H1 (cell line): Measurements from ENCODE around the gene BGLAP. TPM values are rescaled to one million over a fixed set of nuclear protein-coding genes. Genes with fewer than 3 reads are reported as not detected.

ENCODE experiments used
- CTCF ChIA-PET: fragments of 300-600 bp; sonication (Branson Sonifier 250); formaldehyde crosslinking; loops from one replicate; lab custom pipeline; 2021; ENCODE audit not compliant: partially characterized antibody; lab: Charles Lee
- POLR2A ChIA-PET: fragments of 300-600 bp; sonication (Branson Sonifier 250); formaldehyde crosslinking; loops from one replicate; lab custom pipeline; 2021; ENCODE audit warnings: inconsistent platforms; ENCODE audit not compliant: partially characterized antibody; lab: Charles Lee
- DNase-seq, 2 experiments: peaks; one replicate each; pipeline versions ENCODE4 v3.0.0 to v3.0.0-alpha.2; 2010 to 2022; ENCODE audit warnings: low spot score in 2 of 2, low read depth in 1 of 2, mixed read lengths in 1 of 2
- FAIRE-seq: peaks from 2 replicates; lab custom pipeline; 2011; peaks lifted over from hg19 to GRCh38; lab: Jason Lieb, UNC
- H2AFZ ChIP-seq: 2 replicates; pipeline ENCODE4 v1.8.1; 2012; ENCODE audit warnings: low read length, inconsistent platforms
- H2AK5ac ChIP-seq: 2 replicates; pipeline ENCODE4 v1.6.1; 2013; ENCODE audit warnings: low read depth, low read length
- H2BK120ac ChIP-seq: replicated peaks from 2 replicates; pipeline ENCODE3; 2013; ENCODE audit warnings: low read depth, low read length, inconsistent platforms
- H2BK12ac ChIP-seq: 2 replicates; pipeline ENCODE4 v1.6.1; 2013; ENCODE audit warnings: low read depth, low read length
- H2BK15ac ChIP-seq: 2 replicates; pipeline ENCODE4 v1.6.1; 2013; ENCODE audit warnings: low read length
- H2BK20ac ChIP-seq: 2 replicates; pipeline ENCODE4 v1.6.1; 2013; ENCODE audit warnings: low read length
- H2BK5ac ChIP-seq: 2 replicates; pipeline ENCODE4 v1.6.1; 2013; ENCODE audit warnings: low read depth, low read length
- H3K14ac ChIP-seq: 2 replicates; pipeline ENCODE4 v1.6.1; 2013; ENCODE audit warnings: inconsistent platforms; ENCODE audit not compliant: insufficient read length
- H3K18ac ChIP-seq: 2 replicates; pipeline ENCODE4 v1.6.1; 2013; ENCODE audit warnings: low read length; ENCODE audit errors: extremely low read depth
- H3K23ac ChIP-seq: 2 replicates; pipeline ENCODE4 v1.6.1; 2013; ENCODE audit warnings: inconsistent platforms; ENCODE audit not compliant: insufficient read length
- H3K23me2 ChIP-seq: 2 replicates; pipeline ENCODE4 v1.6.1; 2013; ENCODE audit warnings: low read depth, low read length
- H3K27ac ChIP-seq: 2 replicates; pipeline ENCODE4 v1.6.1; 2011; ENCODE audit warnings: low read depth, low read length, inconsistent platforms
- H3K27me3 ChIP-seq, 4 experiments: replicated peaks in 1 of 4; 1 replicate in 1 of 4; 2 replicates in 3 of 4; pipeline versions ENCODE4 v1.6.1 to v1.8.1; 2011 to 2013; ENCODE audit warnings: low read length in 3 of 4, mild to moderate bottlenecking in 3 of 4, inconsistent platforms in 2 of 4, mixed read lengths in 2 of 4, moderate library complexity in 1 of 4; ENCODE audit not compliant: control insufficient read depth in 3 of 4, insufficient read depth in 3 of 4; ENCODE audit errors: extremely low read depth in 1 of 4
- H3K36me3 ChIP-seq, 4 experiments: 2 replicates each; pipeline versions ENCODE4 v1.6.1 to v1.8.1; 2011 to 2013; ENCODE audit warnings: mild to moderate bottlenecking in 4 of 4, low read length in 3 of 4, moderate library complexity in 2 of 4, control low read depth in 1 of 4, inconsistent platforms in 1 of 4; ENCODE audit not compliant: insufficient read depth in 4 of 4, control insufficient read depth in 2 of 4
- H3K4ac ChIP-seq: replicated peaks from 2 replicates; pipeline ENCODE3; 2013; ENCODE audit warnings: low read length, low read depth, mixed read lengths, inconsistent platforms; ENCODE audit not compliant: insufficient read length
- H3K4me1 ChIP-seq, 4 experiments: replicated peaks in 1 of 4; 1 replicate in 1 of 4; 2 replicates in 3 of 4; pipeline versions ENCODE4 v1.6.1 to v1.8.1; 2011 to 2013; ENCODE audit warnings: low read length in 3 of 4, inconsistent platforms in 2 of 4, mixed read lengths in 1 of 4; ENCODE audit not compliant: insufficient read depth in 4 of 4, control insufficient read depth in 3 of 4
- H3K4me2 ChIP-seq, 2 experiments: 2 replicates each; pipeline versions ENCODE4 v1.6.1 to v1.8.1; 2011 to 2013; ENCODE audit warnings: low read depth in 2 of 2, low read length in 2 of 2, control low read depth in 1 of 2, inconsistent platforms in 1 of 2, mild to moderate bottlenecking in 1 of 2; ENCODE audit not compliant: insufficient read depth in 1 of 2
- H3K4me3 ChIP-seq, 4 experiments: fragments of 200-600, 300-600 bp in 1 of 4; sonication (generic), shearing (Covaris generic), sonication (Bioruptor Twin) in 1 of 4; 2 replicates each; pipeline versions ENCODE4 v1.5.1 to v1.8.1; 2011 to 2016; ENCODE audit warnings: low read length in 4 of 4, low read depth in 3 of 4, control low read depth in 2 of 4, inconsistent platforms in 2 of 4, mild to moderate bottlenecking in 2 of 4, mixed read lengths in 1 of 4, moderate library complexity in 1 of 4; ENCODE audit not compliant: insufficient read depth in 2 of 4; ENCODE audit errors: extremely low read depth in 1 of 4
- H3K56ac ChIP-seq: replicated peaks from 2 replicates; pipeline ENCODE3; 2013; ENCODE audit warnings: low read depth, mild to moderate bottlenecking, mixed read lengths, low read length, inconsistent platforms; ENCODE audit not compliant: insufficient read length
- H3K79me1 ChIP-seq: 2 replicates; pipeline ENCODE4 v1.6.1; 2013; ENCODE audit warnings: low read depth, low read length, control low read depth
- H3K79me2 ChIP-seq, 2 experiments: 2 replicates each; pipeline versions ENCODE4 v1.6.1 to v1.8.1; 2012 to 2013; ENCODE audit warnings: low read length in 2 of 2, mild to moderate bottlenecking in 2 of 2, inconsistent platforms in 1 of 2; ENCODE audit not compliant: insufficient read depth in 2 of 2, control insufficient read depth in 1 of 2
- H3K9ac ChIP-seq, 4 experiments: replicated peaks in 1 of 4; 1 replicate in 1 of 4; 2 replicates in 3 of 4; pipeline versions ENCODE4 v1.6.1 to v1.8.1; 2011 to 2013; ENCODE audit warnings: low read depth in 3 of 4, low read length in 3 of 4, control low read depth in 2 of 4, mild to moderate bottlenecking in 2 of 4, moderate library complexity in 2 of 4, inconsistent platforms in 1 of 4; ENCODE audit errors: extremely low read depth in 1 of 4
- H3K9me3 ChIP-seq, 2 experiments: 2 replicates each; pipeline versions ENCODE4 v1.6.1 to v1.8.1; 2012 to 2013; ENCODE audit warnings: mild to moderate bottlenecking in 2 of 2, moderate library complexity in 2 of 2, control low read depth in 1 of 2, inconsistent platforms in 1 of 2, low read depth in 1 of 2, low read length in 1 of 2, mixed read lengths in 1 of 2; ENCODE audit not compliant: insufficient read depth in 2 of 2
- H4K20me1 ChIP-seq, 2 experiments: replicated peaks in 1 of 2; 2 replicates each; pipeline versions ENCODE3 to v1.8.1; 2011 to 2013; ENCODE audit warnings: inconsistent platforms in 2 of 2, low read length in 2 of 2, mild to moderate bottlenecking in 1 of 2; ENCODE audit not compliant: insufficient read depth in 2 of 2, control insufficient read depth in 1 of 2
- H4K5ac ChIP-seq: 2 replicates; pipeline ENCODE4 v1.6.1; 2013; ENCODE audit warnings: low read length, low read depth, mixed read lengths, inconsistent platforms; ENCODE audit not compliant: insufficient read length
- H4K8ac ChIP-seq: 2 replicates; pipeline ENCODE4 v1.8.0; 2013; ENCODE audit warnings: mild to moderate bottlenecking, moderate library complexity, low read length, inconsistent platforms; ENCODE audit not compliant: insufficient read depth; ENCODE audit errors: extremely low read depth
- H4K91ac ChIP-seq: replicated peaks from 2 replicates; pipeline ENCODE3; 2013; ENCODE audit warnings: low read length, mixed read lengths, inconsistent platforms; ENCODE audit not compliant: insufficient read length
- GTF2F1 ChIP-seq: IDR thresholded peaks from 2 replicates; pipeline ENCODE4 v1.6.1; 2012; ENCODE audit warnings: low read depth, low read length, improper control_type of control experiment, borderline replicate concordance
- PHF8 ChIP-seq: fragments of 200-600 bp; sonication (generic); conservative IDR thresholded peaks from 2 replicates; pipeline ENCODE4 v1.7.1; 2012; ENCODE audit warnings: low read depth, mild to moderate bottlenecking, inconsistent platforms, low read length, moderate library complexity
- SRF ChIP-seq: IDR thresholded peaks from 2 replicates; pipeline ENCODE4 v1.6.1; 2011; ENCODE audit warnings: mild to moderate bottlenecking, low read depth, low read length, moderate library complexity
- TBP ChIP-seq: IDR thresholded peaks from 2 replicates; pipeline ENCODE4 v1.6.1; 2011; ENCODE audit warnings: low read depth, low read length, improper control_type of control experiment
- WGBS, 2 experiments: shearing (Covaris generic) in 1 of 2; methylation state at CpG; one replicate each; pipeline versions ENCODE4 v1.1.6 to v1.1.7; 2013 to 2015; ENCODE audit warnings: low lambda C conversion rate in 2 of 2, mixed read lengths in 2 of 2, inconsistent platforms in 1 of 2, low coverage in 1 of 2, missing lambda C conversion rate in 1 of 2; ENCODE audit not compliant: insufficient replicate concordance in 2 of 2, insufficient coverage in 1 of 2, insufficient read length in 1 of 2; ENCODE audit errors: extremely low coverage in 1 of 2, missing lambda C conversion rate in 1 of 2; 5-methylcytosine and 5-hydroxymethylcytosine counted together
- polyA plus RNA-seq, 7 experiments: library from polyadenylated mRNA; depleted of rRNA in 3 of 7; stranded (reverse) in 5 of 7; unstranded in 2 of 7; fragments of >200 nt in 5 of 7; fragments of 200-250 nt in 2 of 7; gene quantifications; 1 replicate in 5 of 7; 2 replicates in 1 of 7; 4 replicates in 1 of 7; pipeline versions ENCODE4 v1.2.1 to v1.2.3, GENCODE V29; 2011 to 2013; ENCODE audit warnings: missing spikeins in 2 of 7, mixed read lengths in 2 of 7
- total RNA-seq: library from RNA; stranded (reverse); fragmentation: NEBNext Ultra II Directional; extraction: Animal tissue kit (Norgen Biotek cat#: 25700); gene quantifications from 2 replicates; pipeline ENCODE4 v1.2.1, GENCODE V29; 2021

Gene BGLAP
- total and polyA plus RNA-seq, 2 of the 8 experiments (the other 6 are each of a cell fraction or from before 2014, with no cell fraction given) = 1.2 to 1.5 TPM

DNA sequence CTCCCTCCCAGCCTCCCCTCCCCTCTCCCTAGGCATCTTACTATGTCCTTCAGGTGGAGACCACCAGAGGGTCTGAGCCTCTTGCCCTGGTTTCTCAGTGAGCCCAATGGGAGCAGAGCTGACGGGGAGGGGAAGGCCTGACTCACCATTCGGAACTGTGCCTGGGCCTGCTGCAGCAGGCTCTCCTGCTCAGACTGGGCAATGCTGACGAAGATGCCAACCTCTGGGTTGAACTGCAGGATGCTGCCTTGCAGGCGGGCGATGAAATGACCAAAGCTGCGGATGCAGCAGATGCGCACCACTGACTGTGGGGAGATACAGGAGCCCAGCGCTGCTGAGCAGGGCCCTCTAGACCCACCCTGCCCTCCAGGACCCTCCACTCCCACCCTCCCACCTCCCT is 16.9 kb downstream of the BGLAP start:
- Histone ChIP-seq H2BK12ac (no peak overlapping the region), H4K91ac (no peak overlapping the region), H3K4me2 (no peak overlapping the region), H2BK15ac (no peak overlapping the region), H3K4ac (no peak overlapping the region), H4K20me1 (peaks cover 0 to 3% of the 10 kb centered on the region in 2 experiments), H3K27me3 (no peaks in the 10 kb centered on the region), H3K9me3 (no peaks in the 10 kb centered on the region), H3K4me1 (no peaks in the 10 kb centered on the region), H2AK5ac (no peak overlapping the region), H4K8ac (no peak overlapping the region), H2BK5ac (no peak overlapping the region), H3K18ac (no peak overlapping the region), H2BK120ac (no peak overlapping the region), H3K79me2 (no peaks in the 10 kb centered on the region), H2AFZ (no peak overlapping the region), H3K36me3 (peaks cover 53 to 82% (median 71%) of the 10 kb centered on the region in 4 experiments), H3K56ac (no peak overlapping the region), H3K14ac (no peak overlapping the region), H2BK20ac (no peak overlapping the region), H3K23ac (no peak overlapping the region), H3K23me2 (no peaks in the 10 kb centered on the region), H3K27ac (no peak overlapping the region), H3K79me1 (no peaks in the 10 kb centered on the region; the same call in 1 of the 2 replicates), H3K9ac (no peak overlapping the region), H4K5ac (no peak overlapping the region), H3K4me3 (no peak overlapping the region)
- DNase-seq (no peak), FAIRE-seq (no peak)
- ChIA-PET CTCF (interaction anchor here (1.5 to 47.2 kb wide), 6 partner anchors 11 to 118 kb away, joined by 3 to 1265 read pairs (median 10); partner anchors contain the start of genes PAQR6 and SEMA4A), POLR2A (interaction anchor here (1.1 to 5.3 kb wide), 7 partner anchors 6 to 24 kb away, joined by 3 to 30 read pairs (median 10); partner anchors contain the start of gene SMG5)
- TF ChIP-seq SRF (no peak), TBP (no peak), PHF8 (no peak), GTF2F1 (no peak)
- WGBS, 2 experiments = 94% methylated on average over 8 of the region's 8 CpGs; no CpG with 5 or more reads in 1 of the 2 experiments
